Measurements from ENCODE around the gene ANKRD39. TPM values are rescaled to one million over a fixed set of nuclear protein-coding genes. Genes with fewer than 3 reads are reported as not detected.
A peak's percentile ranks its signal among the peaks of the same experiment; 100 is the strongest.

Gene ANKRD39
- polyA plus RNA-seq, 3 donors = 6.2 to 8.6 (median 8.2) TPM

GRCh38 chr2:96822786-96823185 lies 35.0 kb downstream of the ANKRD39 start:
- DNase-seq (ENCODE audit: extremely low read depth in 1 of 11, low read depth in 9 of 11, low spot score in 4 of 11) = no peak

- DNase-seq (ENCODE audit: extremely low read depth in 1 of 11, low read depth in 9 of 11, low spot score in 4 of 11) = no peak
Measured at GRCh38 chr2:96821113-96821675, 36.6 kb downstream of the ANKRD39 start.

DNA sequence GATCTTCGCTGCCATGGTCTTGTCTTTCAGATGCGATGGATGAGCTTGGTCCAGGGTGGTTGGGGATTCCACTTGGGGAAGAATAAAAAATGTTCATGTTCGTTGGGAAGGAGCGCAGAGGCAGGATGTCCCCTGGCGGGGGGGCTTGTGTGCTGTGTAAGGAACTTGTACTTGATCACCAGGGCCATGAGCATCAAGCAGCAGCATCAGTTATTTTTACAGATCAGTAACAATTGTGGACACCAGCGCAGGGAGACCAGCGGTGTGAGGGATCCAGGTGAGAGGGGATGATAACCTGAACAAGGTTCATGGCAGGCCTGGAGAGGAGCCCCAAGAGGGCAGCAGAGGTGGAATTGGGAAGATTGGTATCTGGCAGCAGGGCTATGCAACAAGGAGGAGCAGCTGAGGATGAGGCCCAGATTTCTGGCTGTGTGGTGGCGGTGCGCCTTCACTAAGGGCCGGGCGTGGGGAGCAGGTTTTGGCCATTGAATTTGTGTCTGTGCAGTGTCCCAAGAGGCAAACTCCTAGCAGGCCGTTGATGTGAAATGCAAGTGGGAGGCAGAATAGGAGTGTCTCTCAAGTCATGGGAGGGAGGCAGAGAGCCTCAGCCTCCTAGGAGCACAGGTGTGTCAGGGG lies 37.8 kb downstream of the ANKRD39 start:
- no peak for DNase-seq (ENCODE audit: extremely low read depth in 1 of 11, low read depth in 9 of 11, low spot score in 4 of 11)

GRCh38 chr2:96819128-96819875 lies 38.5 kb downstream of the ANKRD39 start:
- DNase-seq (ENCODE audit: extremely low read depth in 1 of 11, low read depth in 9 of 11, low spot score in 4 of 11) = no peak

GRCh38 chr2:96817882-96818281 lies 39.9 kb downstream of the ANKRD39 start:
- DNase-seq (ENCODE audit: extremely low read depth in 1 of 11, low read depth in 9 of 11, low spot score in 4 of 11) = no peak

GRCh38 chr2:96816836-96817702 lies 40.7 kb downstream of the ANKRD39 start:
- DNase-seq (ENCODE audit: extremely low read depth in 1 of 11, low read depth in 9 of 11, low spot score in 4 of 11) = no peak

DNA sequence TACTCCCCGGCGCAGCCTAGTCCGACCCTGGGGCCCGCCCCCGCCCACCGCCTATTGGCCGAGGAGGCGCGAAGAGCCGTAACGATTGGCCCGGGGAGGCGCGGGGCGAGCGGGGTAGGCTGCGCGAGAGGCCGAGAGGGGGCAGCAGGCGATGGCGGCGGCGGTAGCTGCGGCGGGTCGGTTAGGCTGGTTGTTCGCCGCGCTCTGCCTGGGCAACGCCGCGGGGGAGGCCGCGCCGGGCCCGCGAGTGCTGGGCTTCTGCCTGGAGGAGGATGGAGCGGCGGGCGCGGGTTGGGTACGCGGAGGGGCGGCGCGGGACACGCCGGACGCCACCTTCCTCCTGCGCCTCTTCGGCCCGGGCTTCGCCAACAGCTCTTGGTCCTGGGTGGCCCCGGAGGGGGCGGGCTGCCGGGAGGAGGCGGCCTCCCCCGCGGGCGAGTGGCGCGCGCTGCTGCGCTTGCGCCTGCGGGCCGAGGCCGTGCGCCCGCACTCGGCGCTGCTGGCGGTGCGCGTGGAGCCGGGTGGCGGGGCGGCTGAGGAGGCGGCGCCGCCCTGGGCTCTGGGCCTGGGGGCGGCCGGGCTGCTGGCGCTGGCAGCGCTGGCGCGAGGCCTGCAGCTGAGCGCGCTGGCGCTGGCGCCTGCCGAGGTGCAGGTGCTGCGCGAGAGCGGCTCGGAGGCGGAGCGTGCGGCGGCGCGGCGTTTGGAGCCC lies 41.5 kb downstream of the ANKRD39 start, which contains the start of gene CNNM3:
Gene CNNM3, plus strand, starts transcription at position 142 of the 709 bp plus-strand sequence. Its CDS starts 10 bp downstream, at position 152.
- DNase-seq (ENCODE audit: extremely low read depth in 1 of 11, low read depth in 9 of 11, low spot score in 4 of 11) = peak in 10 of 11 donors; percentile 72 to 94 (median 90)

GRCh38 chr2:96815326-96816126 lies 42.3 kb downstream of the ANKRD39 start:
- no peak for DNase-seq (ENCODE audit: extremely low read depth in 1 of 11, low read depth in 9 of 11, low spot score in 4 of 11)

DNA sequence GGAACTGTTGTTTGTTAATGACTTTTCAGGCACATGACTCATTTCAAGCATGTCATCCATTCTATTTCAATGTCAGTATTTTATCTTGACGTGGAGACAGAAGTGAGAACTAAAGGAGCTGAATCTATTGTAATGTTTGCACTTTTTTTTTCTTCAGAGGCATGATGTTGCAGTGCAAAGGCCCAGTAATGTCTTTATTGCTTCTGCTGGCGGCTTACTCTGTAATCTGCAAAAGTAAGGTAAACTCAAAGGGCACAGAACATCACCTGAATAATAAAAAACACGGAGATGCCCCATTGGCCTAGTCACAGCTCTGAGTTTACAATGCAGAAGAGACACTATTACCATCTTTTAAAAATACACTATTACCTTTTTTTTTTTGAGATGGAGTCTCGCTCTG lies 44.2 kb downstream of the ANKRD39 start:
- DNase-seq (ENCODE audit: extremely low read depth in 1 of 11, low read depth in 9 of 11, low spot score in 4 of 11) = no peak

GRCh38 chr2:96811917-96812316 lies 45.9 kb downstream of the ANKRD39 start:
- no peak for DNase-seq (ENCODE audit: extremely low read depth in 1 of 11, low read depth in 9 of 11, low spot score in 4 of 11)

DNA sequence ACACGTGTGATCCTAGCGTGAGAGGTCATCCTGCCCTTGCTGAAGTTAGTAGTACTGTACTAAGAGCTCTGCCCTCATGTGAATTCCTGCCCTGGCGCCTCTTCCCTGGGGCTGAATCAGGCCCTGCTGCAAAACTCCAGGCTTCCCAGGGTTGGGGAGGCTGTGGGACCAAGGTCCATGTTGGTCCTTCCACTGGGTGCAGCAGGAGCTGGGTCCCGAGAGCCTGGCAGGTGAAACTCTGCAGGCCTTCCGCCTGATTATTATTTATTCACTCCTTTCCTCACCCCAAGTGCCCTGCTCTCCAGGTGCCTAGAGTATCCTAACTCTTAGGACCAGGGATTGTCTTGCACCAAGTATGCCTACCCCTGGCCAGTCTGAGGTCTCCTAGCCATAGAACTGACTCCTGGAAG lies 47.0 kb downstream of the ANKRD39 start:
- DNase-seq (ENCODE audit: extremely low read depth in 1 of 11, low read depth in 9 of 11, low spot score in 4 of 11) = no peak

DNA sequence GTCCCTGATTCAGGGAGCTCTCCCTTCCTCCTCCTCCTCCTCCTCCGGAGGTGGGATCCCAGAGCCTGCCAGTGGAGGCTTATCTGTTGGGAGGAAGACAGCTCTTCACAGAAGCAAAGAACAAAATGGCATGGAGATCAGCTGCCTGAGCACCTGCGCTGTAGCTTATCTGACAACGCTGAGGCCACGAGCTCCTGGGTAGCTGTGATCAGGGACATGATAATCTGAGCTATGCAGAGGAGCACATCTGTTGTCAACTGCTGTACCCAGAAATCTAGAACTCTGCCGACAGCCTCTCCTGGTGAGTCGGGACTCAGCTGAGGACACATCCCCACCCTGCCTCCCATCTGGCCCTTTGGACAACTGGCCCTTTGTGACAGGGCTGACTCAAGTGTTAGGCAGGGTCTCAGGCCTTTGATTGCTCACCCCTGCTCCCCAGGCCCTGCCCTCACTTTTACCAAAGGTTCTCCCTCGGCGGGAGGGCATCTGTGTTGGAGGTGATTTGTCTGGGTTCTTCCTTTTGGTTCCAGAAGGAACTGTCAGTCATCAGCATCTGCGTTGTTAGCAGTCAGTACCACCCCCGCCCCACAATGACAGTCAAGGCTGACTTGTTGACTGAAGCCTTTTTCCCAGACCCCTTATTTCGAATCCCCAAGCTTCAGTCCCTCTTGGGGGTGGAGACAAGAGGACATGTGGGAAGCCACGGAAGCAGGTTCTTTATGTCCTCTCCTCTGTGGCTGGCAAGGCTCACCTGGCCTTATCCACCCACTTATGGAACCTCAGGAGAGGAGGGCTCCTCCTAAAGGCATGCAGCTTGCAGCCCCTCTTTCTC lies 47.6 kb downstream of the ANKRD39 start:
- DNase-seq (ENCODE audit: extremely low read depth in 1 of 11, low read depth in 9 of 11, low spot score in 4 of 11) = no peak

- DNase-seq (ENCODE audit: extremely low read depth in 1 of 11, low read depth in 9 of 11, low spot score in 4 of 11) = no peak
Measured at GRCh38 chr2:96809216-96809882, 48.5 kb downstream of the ANKRD39 start.

DNA sequence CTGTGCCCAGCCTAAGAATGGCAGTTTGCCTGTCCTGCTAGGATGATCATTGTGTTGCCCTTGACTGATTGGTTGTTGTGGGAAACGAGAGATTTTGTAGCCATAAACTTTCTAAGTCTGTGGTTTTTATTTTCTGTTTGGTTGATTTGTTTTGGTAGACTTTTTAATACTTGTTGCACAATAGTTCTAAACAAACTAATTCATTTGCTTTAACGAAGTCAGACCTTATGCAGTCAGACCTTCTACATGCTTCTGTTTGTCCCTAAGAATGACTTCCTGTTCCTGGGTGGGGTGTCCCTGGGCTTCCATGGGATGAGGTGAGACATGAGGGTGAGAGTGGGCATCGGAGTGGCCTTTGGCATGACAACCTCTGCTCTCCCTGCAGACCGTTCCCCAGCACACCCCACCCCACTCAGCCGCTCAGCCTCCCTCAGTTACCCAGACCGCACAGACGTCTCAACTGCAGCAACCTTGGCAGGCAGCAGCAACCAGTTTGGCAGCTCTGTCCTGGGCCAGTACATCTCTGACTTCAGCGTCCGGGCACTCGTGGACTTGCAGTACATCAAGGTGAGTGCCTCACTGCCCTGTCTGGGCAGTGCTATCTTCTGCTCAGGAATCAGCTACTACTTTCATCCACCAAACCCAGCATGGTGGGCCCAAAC lies 49.5 kb downstream of the ANKRD39 start:
- DNase-seq (ENCODE audit: extremely low read depth in 1 of 11, low read depth in 9 of 11, low spot score in 4 of 11) = no peak

- DNase-seq (ENCODE audit: extremely low read depth in 1 of 11, low read depth in 9 of 11, low spot score in 4 of 11) = no peak
Measured at GRCh38 chr2:96807127-96807471, 50.7 kb downstream of the ANKRD39 start.

DNA sequence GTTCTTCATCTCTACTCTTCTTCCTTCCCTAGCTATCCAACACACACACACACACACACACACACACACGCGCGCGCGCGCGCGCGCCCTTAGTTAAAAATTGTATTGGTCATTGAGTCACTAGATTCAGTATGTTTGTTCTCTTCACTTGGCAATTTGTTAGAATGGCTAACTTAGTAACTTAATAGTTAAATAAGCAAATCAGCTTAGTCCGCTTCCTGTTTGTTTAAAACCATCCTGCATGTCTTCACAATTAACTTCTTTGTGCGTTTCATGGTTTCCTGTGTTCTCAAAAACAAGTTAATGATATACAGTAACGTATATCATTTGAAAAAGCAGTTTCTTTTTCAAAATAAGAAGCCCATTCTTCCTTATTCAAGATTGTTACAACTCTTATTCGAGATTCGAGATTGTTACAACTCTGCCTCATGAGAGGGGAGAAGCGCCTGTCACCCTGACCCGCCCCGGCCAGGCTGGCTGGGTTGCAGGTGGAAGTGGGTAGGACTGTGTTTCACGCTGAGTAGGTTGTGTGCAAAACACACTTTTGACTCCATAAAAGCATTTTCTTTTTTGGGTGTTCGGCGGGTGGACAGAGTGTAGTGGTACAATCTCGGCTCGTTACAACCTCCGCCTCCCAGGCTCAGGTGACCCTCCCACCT lies 51.2 kb downstream of the ANKRD39 start:
- no peak for DNase-seq (ENCODE audit: extremely low read depth in 1 of 11, low read depth in 9 of 11, low spot score in 4 of 11)
